Measurements from ENCODE around the gene FBXO44. TPM values are rescaled to one million over a fixed set of nuclear protein-coding genes. Genes with fewer than 3 reads are reported as not detected.

The FBXO44 gene
- total RNA-seq, 1 experiment from 2014 or later: 60.9 TPM

DNA sequence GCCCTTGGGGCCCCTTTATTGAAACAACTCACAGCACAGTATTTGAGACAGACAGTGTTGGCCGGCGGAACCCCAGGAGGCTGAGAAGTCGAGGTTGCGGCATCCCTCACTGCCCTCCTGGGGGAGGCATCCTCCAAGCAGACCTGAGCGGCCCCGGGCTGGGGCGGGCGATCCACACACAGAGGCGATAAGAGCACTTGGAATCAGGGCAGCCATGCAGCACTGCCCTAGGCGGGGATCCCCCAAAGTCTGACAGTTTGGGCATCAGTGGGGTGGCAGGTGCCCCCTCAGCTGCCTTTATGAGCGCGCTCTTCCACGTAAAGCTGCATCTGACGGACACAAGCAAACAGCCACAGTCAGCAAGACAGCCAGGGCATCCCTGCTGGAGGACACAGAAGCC is 19.8 kb downstream of the FBXO44 start:
- no peak for TF ChIP-seq POLR2AphosphoS5 (IDR thresholded peaks at IDR 0.05; ENCODE audit: low read depth, low read length)
- TF ChIP-seq, protein P1, sequence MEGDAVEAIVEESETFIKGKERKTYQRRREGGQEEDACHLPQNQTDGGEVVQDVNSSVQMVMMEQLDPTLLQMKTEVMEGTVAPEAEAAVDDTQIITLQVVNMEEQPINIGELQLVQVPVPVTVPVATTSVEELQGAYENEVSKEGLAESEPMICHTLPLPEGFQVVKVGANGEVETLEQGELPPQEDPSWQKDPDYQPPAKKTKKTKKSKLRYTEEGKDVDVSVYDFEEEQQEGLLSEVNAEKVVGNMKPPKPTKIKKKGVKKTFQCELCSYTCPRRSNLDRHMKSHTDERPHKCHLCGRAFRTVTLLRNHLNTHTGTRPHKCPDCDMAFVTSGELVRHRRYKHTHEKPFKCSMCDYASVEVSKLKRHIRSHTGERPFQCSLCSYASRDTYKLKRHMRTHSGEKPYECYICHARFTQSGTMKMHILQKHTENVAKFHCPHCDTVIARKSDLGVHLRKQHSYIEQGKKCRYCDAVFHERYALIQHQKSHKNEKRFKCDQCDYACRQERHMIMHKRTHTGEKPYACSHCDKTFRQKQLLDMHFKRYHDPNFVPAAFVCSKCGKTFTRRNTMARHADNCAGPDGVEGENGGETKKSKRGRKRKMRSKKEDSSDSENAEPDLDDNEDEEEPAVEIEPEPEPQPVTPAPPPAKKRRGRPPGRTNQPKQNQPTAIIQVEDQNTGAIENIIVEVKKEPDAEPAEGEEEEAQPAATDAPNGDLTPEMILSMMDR (IDR thresholded peaks at IDR 0.05 in 2 of 3, conservative IDR thresholded peaks at IDR 0.05 in 1 of 3; ENCODE audit: borderline replicate concordance in 1 of 3, insufficient read depth in 1 of 3, low read depth in 2 of 3, low read length in 2 of 3): no peak
- TF ChIP-seq FOSL1 (IDR thresholded peaks at IDR 0.05; ENCODE audit: low read depth): no peak
- TF ChIP-seq SRF (IDR thresholded peaks at IDR 0.05; ENCODE audit: low read depth): no peak
- TF ChIP-seq RAD21 (IDR thresholded peaks at IDR 0.05; ENCODE audit: low read depth): no peak
- no peak for TF ChIP-seq EGR1 (IDR thresholded peaks at IDR 0.05; ENCODE audit: low read depth)
- TF ChIP-seq, protein P2, sequence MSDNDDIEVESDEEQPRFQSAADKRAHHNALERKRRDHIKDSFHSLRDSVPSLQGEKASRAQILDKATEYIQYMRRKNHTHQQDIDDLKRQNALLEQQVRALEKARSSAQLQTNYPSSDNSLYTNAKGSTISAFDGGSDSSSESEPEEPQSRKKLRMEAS (IDR thresholded peaks at IDR 0.05): no peak
- no peak for TF ChIP-seq SIN3A (IDR thresholded peaks at IDR 0.05; ENCODE audit: low read depth)
- TF ChIP-seq JUND (IDR thresholded peaks at IDR 0.05): no peak
- TF ChIP-seq SP1 (IDR thresholded peaks at IDR 0.05; ENCODE audit: low read depth): no peak
- no peak for TF ChIP-seq ZNF274 (IDR thresholded peaks at IDR 0.05; ENCODE audit: low read depth, low read length)
- no peak for TF ChIP-seq EZH2phosphoT487 (IDR thresholded peaks at IDR 0.05; ENCODE audit: borderline replicate concordance)

More for the DNA sequence above, 19.8 kb downstream of the FBXO44 start:
- POLR2A ChIA-PET: interaction anchor here (0.8 kb wide), 1 partner anchor 9 kb away, joined by 3 read pairs; no protein-coding TSS in a partner anchor
- BruUV-seq (replicated peaks): no TSS peak
- no peak overlapping the region for H3K4me3 ChIP-seq (replicated peaks in 1 of 2; ENCODE audit: low read depth in 1 of 2, low read length in 2 of 2)
- H3K4me2 ChIP-seq (ENCODE audit: low read length): no peak overlapping the region
- peaks cover 1 to 4% of the 10 kb centered on the region in 2 experiments; a peak in 3 of 4 replicates for H3K4me1 ChIP-seq (ENCODE audit: control insufficient read depth in 1 of 2, insufficient read depth in 2 of 2, low read length in 2 of 2)
- ATAC-seq (no peak), DNase-seq (ENCODE audit: low read depth, low spot score) (no peak)
- no peak overlapping the region for H3K9ac ChIP-seq (ENCODE audit: low read length)
- RAD21 ChIA-PET (ENCODE audit: low non-redundant PET in 1 of 2, low total read pairs in 2 of 2, uncharacterized antibody in 2 of 2, unreplicated experiment in 2 of 2): no interaction called here
- H3K27ac ChIP-seq (ENCODE audit: low read depth, low read length): no peak overlapping the region
- no peaks in the 10 kb centered on the region for H3K9me2 ChIP-seq (ENCODE audit: insufficient read depth)
- H3K79me2 ChIP-seq (ENCODE audit: insufficient read depth, low read length): peaks cover 6% of the 10 kb centered on the region; the same call in 1 of the 2 replicates
- no peak overlapping the region for H2AFZ ChIP-seq (ENCODE audit: low read depth, low read length, poor library complexity, severe bottlenecking)
- no peaks in the 10 kb centered on the region for H3K9me3 ChIP-seq (ENCODE audit: control insufficient read depth in 1 of 2, insufficient read depth in 1 of 2, low read depth in 1 of 2, low read length in 2 of 2)
- CTCF ChIA-PET: no interaction called here
- intact Hi-C loops (cut with micrococcal nuclease): no loop called here
- no peaks in the 10 kb centered on the region for H4K20me1 ChIP-seq (ENCODE audit: insufficient read depth)
- no peaks in the 10 kb centered on the region for H3K27me3 ChIP-seq (ENCODE audit: insufficient read depth, low read length)
- H3K36me3 ChIP-seq (ENCODE audit: control insufficient read depth in 1 of 2, insufficient read depth in 2 of 2, low read length in 2 of 2): peaks cover 19 to 24% of the 10 kb centered on the region in 2 experiments; a peak in 3 of 4 replicates
